K562 (cell line): ENCODE measurements around the gene HBM. TPM values are rescaled to one million over a fixed set of nuclear protein-coding genes. Genes with fewer than 3 reads are reported as not detected.

Experiments
- AFF1 ChIP-seq, 2 experiments: fragments of 450-650 bp; IDR thresholded peaks; 2 replicates each; pipeline ENCODE4 v1.6.1; 2018; ENCODE audit warnings: mild to moderate bottlenecking in 2 of 2, low read depth in 1 of 2; ENCODE audit not compliant: partially characterized antibody in 2 of 2
- ARHGAP35 ChIP-seq: fragments of 450-650 bp; IDR thresholded peaks from 2 replicates; pipeline ENCODE4 v1.6.1; 2018; ENCODE audit not compliant: partially characterized antibody
- BDP1 ChIP-seq: IDR thresholded peaks from 3 replicates; pipeline ENCODE4 v1.6.1; 2011; ENCODE audit not compliant: insufficient read length, insufficient read depth
- CBX3 ChIP-seq, 2 experiments: IDR thresholded peaks; 1 replicate in 1 of 2; 2 replicates in 1 of 2; pipeline ENCODE4 v1.6.1; 2012; ENCODE audit warnings: inconsistent platforms in 2 of 2, low read length in 2 of 2, borderline replicate concordance in 1 of 2, control low read depth in 1 of 2
- CREBBP ChIP-seq: IDR thresholded peaks from one replicate; pipeline ENCODE4 v1.6.1; 2012; ENCODE audit warnings: low read depth, mild to moderate bottlenecking, control low read depth, inconsistent platforms, low read length
- NFE2L1 ChIP-seq: fragments of 450-650 bp; IDR thresholded peaks from 2 replicates; pipeline ENCODE4 v1.6.1; 2016; ENCODE audit warnings: missing genetic modification characterization, low read depth, mild to moderate bottlenecking, missing compliant biosample characterization, moderate library complexity, borderline replicate concordance
- PTRF ChIP-seq: fragments of 450-650 bp; IDR thresholded peaks from 2 replicates; pipeline ENCODE4 v1.6.1; 2016; ENCODE audit warnings: mild to moderate bottlenecking, missing genetic modification characterization, missing compliant biosample characterization
- SIN3A ChIP-seq, 2 experiments: fragments of 150-350 bp in 1 of 2; IDR thresholded peaks; 2 replicates each; pipeline ENCODE4 v1.6.1; 2011 to 2016; ENCODE audit warnings: borderline replicate concordance in 2 of 2, low read depth in 2 of 2, low read length in 2 of 2, mild to moderate bottlenecking in 2 of 2, moderate library complexity in 2 of 2; ENCODE audit not compliant: control insufficient read depth in 1 of 2
- SNIP1 ChIP-seq: fragments of 450-650 bp; IDR thresholded peaks from 2 replicates; pipeline ENCODE4 v1.7.1; 2017; ENCODE audit warnings: low read depth, mild to moderate bottlenecking
- YBX1 ChIP-seq: fragments of 450-650 bp; IDR thresholded peaks from 2 replicates; pipeline ENCODE4 v1.7.1; 2016; ENCODE audit warnings: mild to moderate bottlenecking
- ZNF217 ChIP-seq: sonication (generic); formaldehyde crosslinking; IDR thresholded peaks from 2 replicates; pipeline ENCODE4 v1.8.0; 2022; ENCODE audit warnings: mild to moderate bottlenecking, missing genetic modification reagents
- ZNF41 ChIP-seq: fragments of 250-450 bp; sonication (Bioruptor Pico); conservative IDR thresholded peaks from 2 replicates; pipeline ENCODE4 v1.4.0; 2020; ENCODE audit warnings: mild to moderate bottlenecking
- polyA plus RNA-seq, 8 experiments: library from polyadenylated mRNA; depleted of rRNA in 4 of 8; stranded (reverse) in 5 of 8; unstranded in 3 of 8; fragments of >200 nt; fragmentation: Nextera tagmentation in 2 of 8; fragmentation: Illumina TruSeq in 1 of 8; extraction: Ambion mirVana in 2 of 8; extraction: Trizol in 1 of 8; gene quantifications; 2 replicates each; pipeline versions ENCODE4 v1.2.1 to v1.2.3, GENCODE V29; 2011 to 2014; ENCODE audit warnings: inconsistent platforms in 1 of 8, missing spikeins in 1 of 8
- total RNA-seq, 7 experiments: library from RNA; depleted of rRNA in 6 of 7; stranded (reverse); fragments of >200 nt in 6 of 7; fragmentation: Illumina TruSeq in 2 of 7; extraction: Trizol in 2 of 7; gene quantifications; 2 replicates each; pipeline versions ENCODE4 v1.2.1 to v1.2.3, GENCODE V29; 2011 to 2021; ENCODE audit warnings: low replicate concordance in 1 of 7

The HBM gene
- total and polyA plus RNA-seq, 9 of the 15 experiments (the other 6 are each of a cell fraction or from before 2014, with no cell fraction given), result not detected

DNA sequence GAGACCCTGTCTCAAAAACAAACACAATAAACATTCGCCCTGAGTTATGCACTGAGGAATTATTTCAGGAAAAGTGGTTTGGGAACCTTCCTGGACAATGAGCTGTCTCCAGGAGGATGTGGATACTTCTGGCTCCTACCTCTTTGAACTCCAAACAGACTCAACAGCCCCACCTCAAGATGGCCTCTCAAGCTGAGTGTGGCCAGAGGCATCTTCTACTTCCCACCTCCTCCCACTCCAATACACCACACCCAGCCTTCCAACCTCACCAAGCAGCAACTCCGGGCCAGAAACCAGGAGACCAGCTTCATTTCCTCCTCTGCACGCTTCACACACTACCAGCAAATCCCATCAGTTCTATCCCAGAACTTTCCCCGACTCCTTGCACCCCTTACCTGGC is 26.1 kb downstream of the HBM start (continued):
- TF ChIP-seq AFF1 (IDR thresholded peaks at IDR 0.05; ENCODE audit: low read depth in 1 of 2, partially characterized antibody in 2 of 2) (no peak), ZNF217 (CRISPR knock-in tag) (no peak), YBX1 (no peak), NFE2L1 (tag) (no peak), SNIP1 (no peak), CREBBP (no peak), ARHGAP35 (no peak), SIN3A (IDR thresholded peaks at IDR 0.05; ENCODE audit: borderline replicate concordance in 2 of 2, control insufficient read depth in 1 of 2, low read depth in 2 of 2, low read length in 2 of 2) (no peak), CBX3 (IDR thresholded peaks at IDR 0.05; ENCODE audit: borderline replicate concordance in 1 of 2, low read length in 2 of 2) (no peak), BDP1 (no peak), PTRF (tag) (no peak), ZNF41 (no peak)
